Measurements from ENCODE around the gene AGR2. TPM values are rescaled to one million over a fixed set of nuclear protein-coding genes. Genes with fewer than 3 reads are reported as not detected.
"Not testable (repeated sequence)": the region's sequence is repeated elsewhere in the genome, so short reads cannot be mapped to it uniquely, and the experiment has no call there.

Gene AGR2
- total RNA-seq, 2 donors from 2014 or later = not detected

GRCh38 chr7:16778476-16778875 lies 26.3 kb downstream of the AGR2 start:
- Mint-ChIP-seq H3K27me3 (no peaks in the 10 kb centered on the region), H3K9me3 (no peaks in the 10 kb centered on the region), H3K4me3 (no peak overlapping the region), H3K27ac (no peak overlapping the region), H3K36me3 (no peaks in the 10 kb centered on the region), H3K4me1 (ENCODE audit: low read depth in 2 of 2) (no peaks in the 10 kb centered on the region)
- ATAC-seq = no peak
- DNase-seq (ENCODE audit: low spot score) = no peak

GRCh38 chr7:16776053-16776452 lies 28.7 kb downstream of the AGR2 start:
- no peaks in the 10 kb centered on the region for H3K4me1 Mint-ChIP-seq (ENCODE audit: low read depth in 2 of 2)
- no peak overlapping the region for H3K27ac Mint-ChIP-seq
- no peak overlapping the region for H3K4me3 Mint-ChIP-seq
- DNase-seq (ENCODE audit: low spot score) (no peak), ATAC-seq (no peak)
- H3K9me3 Mint-ChIP-seq = no peaks in the 10 kb centered on the region
- no peaks in the 10 kb centered on the region for H3K36me3 Mint-ChIP-seq
- H3K27me3 Mint-ChIP-seq = peaks cover 0 to 3% of the 10 kb centered on the region in 2 donors

- Mint-ChIP-seq H3K4me3 (no peak overlapping the region), H3K9me3 (no peaks in the 10 kb centered on the region), H3K27me3 (peaks cover 3 to 11% of the 10 kb centered on the region in 2 donors), H3K36me3 (no peaks in the 10 kb centered on the region), H3K4me1 (ENCODE audit: low read depth in 2 of 2) (no peaks in the 10 kb centered on the region), H3K27ac (no peak overlapping the region)
- no peak for ATAC-seq
- DNase-seq (ENCODE audit: low spot score) = no peak
Measured at GRCh38 chr7:16774986-16775385, 29.8 kb downstream of the AGR2 start.

DNA sequence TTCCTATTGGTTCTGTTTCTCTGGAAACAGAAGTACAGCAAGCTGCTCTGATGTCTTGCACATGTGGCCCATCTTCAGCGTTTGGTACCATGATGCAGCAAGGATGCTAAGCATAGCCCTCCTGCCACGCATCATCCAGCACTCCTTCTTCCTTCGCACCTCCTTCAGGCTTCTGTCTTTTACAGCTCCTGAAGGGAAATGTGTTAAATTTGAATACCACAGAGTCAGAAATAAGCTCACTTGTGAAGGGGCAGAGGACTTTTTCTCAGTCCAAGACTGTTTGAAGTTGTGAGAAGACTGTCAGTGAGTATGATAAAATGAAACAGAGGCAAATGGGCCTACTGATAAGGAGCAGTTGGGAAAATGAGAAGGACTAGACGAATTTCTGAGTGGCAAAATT lies 30.5 kb downstream of the AGR2 start:
- no peak overlapping the region for H3K27ac Mint-ChIP-seq
- no peaks in the 10 kb centered on the region for H3K36me3 Mint-ChIP-seq
- DNase-seq (ENCODE audit: low spot score) (no peak), ATAC-seq (no peak)
- H3K9me3 Mint-ChIP-seq = no peaks in the 10 kb centered on the region
- H3K4me1 Mint-ChIP-seq (ENCODE audit: low read depth in 2 of 2) = no peaks in the 10 kb centered on the region
- peaks cover 3 to 11% of the 10 kb centered on the region in 2 donors for H3K27me3 Mint-ChIP-seq
- no peak overlapping the region for H3K4me3 Mint-ChIP-seq

GRCh38 chr7:16773884-16774283 lies 30.9 kb downstream of the AGR2 start:
- Mint-ChIP-seq H3K27ac (no peak overlapping the region), H3K9me3 (no peaks in the 10 kb centered on the region), H3K4me1 (ENCODE audit: low read depth in 2 of 2) (no peaks in the 10 kb centered on the region), H3K36me3 (no peaks in the 10 kb centered on the region), H3K4me3 (no peak overlapping the region), H3K27me3 (peaks cover 3 to 11% of the 10 kb centered on the region in 2 donors)
- ATAC-seq = no peak
- DNase-seq (ENCODE audit: low spot score) = no peak

- no peak overlapping the region for H3K27ac Mint-ChIP-seq
- H3K9me3 Mint-ChIP-seq = no peaks in the 10 kb centered on the region
- ATAC-seq = no peak
- H3K4me1 Mint-ChIP-seq (ENCODE audit: low read depth in 2 of 2) = no peaks in the 10 kb centered on the region
- no peak overlapping the region for H3K4me3 Mint-ChIP-seq
- peaks cover 3 to 11% of the 10 kb centered on the region in 2 donors for H3K27me3 Mint-ChIP-seq
- no peak for DNase-seq (ENCODE audit: low spot score)
- no peaks in the 10 kb centered on the region for H3K36me3 Mint-ChIP-seq
Measured at GRCh38 chr7:16773326-16773725, 31.5 kb downstream of the AGR2 start.

DNA sequence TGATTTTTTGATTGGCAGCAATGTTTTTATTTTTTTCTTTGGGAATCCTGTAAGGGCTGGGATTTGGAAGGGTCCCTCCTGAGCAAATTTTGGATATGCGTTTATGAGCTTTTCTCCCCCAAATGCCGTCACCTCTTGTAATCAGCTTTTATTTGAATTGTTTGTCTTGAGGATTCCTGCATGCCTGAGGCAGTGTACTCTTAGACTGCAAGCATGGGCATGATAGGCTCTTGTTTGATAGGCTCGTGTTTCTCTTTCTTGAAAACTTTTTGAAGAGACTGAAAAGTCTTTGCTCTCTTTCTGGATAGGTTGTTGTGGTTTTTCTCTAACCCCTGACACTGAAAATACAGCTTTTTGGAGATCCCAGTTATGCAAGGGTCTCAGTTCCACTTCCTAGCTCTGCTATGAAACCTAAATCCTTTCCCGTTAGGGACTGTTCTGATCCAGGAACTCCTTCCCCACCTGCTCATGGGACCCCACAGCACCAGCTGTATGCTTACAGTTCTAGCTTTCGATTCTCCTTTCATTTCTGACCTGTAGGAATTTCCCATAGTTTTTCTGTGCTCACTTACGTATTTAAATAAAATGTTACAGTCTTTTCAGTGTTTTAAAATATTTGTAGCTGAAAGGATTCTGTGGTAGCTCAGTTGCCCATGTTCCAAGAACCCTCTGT lies 34.0 kb downstream of the AGR2 start:
- ATAC-seq = no peak
- no peaks in the 10 kb centered on the region for H3K4me1 Mint-ChIP-seq (ENCODE audit: low read depth in 2 of 2)
- no peak for DNase-seq (ENCODE audit: low spot score)
- H3K27ac Mint-ChIP-seq = no peak overlapping the region
- H3K36me3 Mint-ChIP-seq = no peaks in the 10 kb centered on the region
- H3K4me3 Mint-ChIP-seq = no peak overlapping the region
- H3K27me3 Mint-ChIP-seq = peaks cover 3 to 11% of the 10 kb centered on the region in 2 donors
- H3K9me3 Mint-ChIP-seq = no peaks in the 10 kb centered on the region

DNA sequence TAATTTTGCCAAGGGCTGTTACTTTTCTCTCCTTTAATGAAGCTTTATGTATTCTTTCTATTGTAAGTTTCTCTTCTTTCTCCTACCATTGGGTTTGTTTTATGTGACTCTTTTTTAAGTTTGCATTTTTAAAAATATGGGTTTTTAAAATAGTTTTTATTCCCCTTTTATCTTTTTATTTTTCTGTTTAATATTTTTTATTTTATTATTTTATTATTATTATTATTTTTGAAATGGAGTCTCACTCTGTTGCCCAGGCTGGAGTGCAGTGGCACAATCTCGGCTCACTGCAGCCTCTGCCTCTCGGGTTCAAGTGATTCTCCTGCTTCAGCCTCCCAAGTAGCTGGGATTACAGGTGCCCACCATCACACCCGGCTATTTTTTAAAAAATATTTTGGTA lies 34.8 kb downstream of the AGR2 start:
- peaks cover 3 to 11% of the 10 kb centered on the region in 2 donors for H3K27me3 Mint-ChIP-seq
- not testable (repeated sequence) for H3K27ac Mint-ChIP-seq; DNase-seq (ENCODE audit: low spot score); H3K9me3 Mint-ChIP-seq; ATAC-seq; H3K36me3 Mint-ChIP-seq; H3K4me1 Mint-ChIP-seq (ENCODE audit: low read depth in 2 of 2); H3K4me3 Mint-ChIP-seq

GRCh38 chr7:16765436-16765859 lies 39.4 kb downstream of the AGR2 start:
- Mint-ChIP-seq H3K27ac (no peak overlapping the region), H3K4me3 (no peak overlapping the region), H3K27me3 (peaks cover 1% of the 10 kb centered on the region in 2 donors), H3K9me3 (no peaks in the 10 kb centered on the region), H3K36me3 (no peaks in the 10 kb centered on the region), H3K4me1 (ENCODE audit: low read depth in 2 of 2) (no peaks in the 10 kb centered on the region)
- ATAC-seq (no peak), DNase-seq (ENCODE audit: low spot score) (no peak)

DNA sequence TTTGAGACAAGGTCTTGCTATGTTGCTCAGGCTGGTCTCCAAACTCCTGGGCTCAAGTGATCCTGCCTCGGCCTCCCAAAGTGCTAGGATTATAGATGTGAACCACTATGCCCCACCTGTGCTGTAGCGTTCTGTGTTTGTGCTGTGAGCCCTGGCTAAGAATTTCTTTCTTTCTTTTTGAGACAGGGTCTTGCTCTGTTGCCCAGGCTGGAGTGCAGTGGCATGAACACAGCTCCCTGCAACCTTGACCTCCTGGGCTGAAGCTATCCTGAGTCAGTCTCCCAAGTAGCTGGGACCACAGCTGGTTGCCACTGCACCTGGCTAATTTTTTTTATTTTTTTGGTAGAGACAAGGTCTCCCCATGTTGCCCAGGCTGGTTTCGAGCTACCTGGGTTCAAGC lies 39.9 kb downstream of the AGR2 start:
- Mint-ChIP-seq H3K4me1 (ENCODE audit: low read depth in 2 of 2) (peaks cover 0 to 3% of the 10 kb centered on the region in 2 donors), H3K27ac (no peak overlapping the region), H3K27me3 (no peaks in the 10 kb centered on the region), H3K4me3 (no peak overlapping the region), H3K36me3 (no peaks in the 10 kb centered on the region), H3K9me3 (no peaks in the 10 kb centered on the region)
- ATAC-seq = no peak
- DNase-seq (ENCODE audit: low spot score) = no peak

DNA sequence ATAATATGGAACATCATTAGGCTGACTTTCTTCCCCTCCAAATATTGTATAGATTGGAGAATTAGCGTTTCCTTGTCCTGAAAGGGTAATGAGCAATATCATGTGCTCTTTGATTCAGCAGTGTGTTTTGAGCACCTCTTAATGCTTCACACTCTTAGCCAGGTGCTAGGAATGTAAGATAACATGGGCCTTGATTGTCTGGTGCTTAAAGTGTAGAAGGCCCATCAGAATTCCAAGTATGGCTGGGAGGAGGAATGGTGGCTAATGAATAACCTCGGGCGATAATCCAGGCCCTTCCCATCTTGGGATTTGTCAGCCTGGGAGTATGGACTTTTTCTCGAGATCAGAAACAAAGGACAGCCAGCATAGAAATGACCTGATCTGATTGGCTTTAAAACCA lies 42.6 kb downstream of the AGR2 start:
- Mint-ChIP-seq H3K36me3 (no peaks in the 10 kb centered on the region), H3K4me1 (ENCODE audit: low read depth in 2 of 2) (peaks cover 0 to 12% of the 10 kb centered on the region in 2 donors), H3K9me3 (no peaks in the 10 kb centered on the region), H3K27ac (no peak overlapping the region), H3K4me3 (no peak overlapping the region), H3K27me3 (peaks cover 0 to under 1% of the 10 kb centered on the region in 2 donors)
- DNase-seq (ENCODE audit: low spot score) (no peak), ATAC-seq (no peak)

DNA sequence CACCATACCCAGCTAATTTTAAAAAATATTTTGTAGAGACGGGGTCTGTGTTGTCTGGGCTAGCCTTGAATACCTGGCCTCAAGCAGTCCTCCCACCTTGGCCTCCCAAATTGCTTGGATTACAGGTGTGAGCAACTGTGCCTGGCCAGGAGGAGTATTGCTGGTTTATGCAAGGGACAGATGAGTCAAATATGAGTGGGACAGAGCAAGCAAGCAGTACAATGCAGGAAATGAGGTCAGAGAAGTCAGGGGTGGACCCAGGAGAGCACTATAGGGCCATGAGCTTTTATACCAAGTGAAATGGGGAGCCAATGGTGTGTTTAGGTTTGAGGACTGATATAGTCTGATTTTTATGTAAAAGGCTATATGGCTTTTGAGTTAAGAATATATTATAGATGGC lies 45.0 kb downstream of the AGR2 start:
- no peaks in the 10 kb centered on the region for H3K9me3 Mint-ChIP-seq
- DNase-seq (ENCODE audit: low spot score) (no peak), ATAC-seq (peak; percentile 44 to 48)
- H3K4me3 Mint-ChIP-seq = no peak overlapping the region
- H3K4me1 Mint-ChIP-seq (ENCODE audit: low read depth in 2 of 2) = peaks cover 1 to 16% of the 10 kb centered on the region in 2 donors
- H3K27me3 Mint-ChIP-seq = peaks cover 6 to 9% of the 10 kb centered on the region in 2 donors
- H3K27ac Mint-ChIP-seq = no peak overlapping the region
- H3K36me3 Mint-ChIP-seq = no peaks in the 10 kb centered on the region

DNA sequence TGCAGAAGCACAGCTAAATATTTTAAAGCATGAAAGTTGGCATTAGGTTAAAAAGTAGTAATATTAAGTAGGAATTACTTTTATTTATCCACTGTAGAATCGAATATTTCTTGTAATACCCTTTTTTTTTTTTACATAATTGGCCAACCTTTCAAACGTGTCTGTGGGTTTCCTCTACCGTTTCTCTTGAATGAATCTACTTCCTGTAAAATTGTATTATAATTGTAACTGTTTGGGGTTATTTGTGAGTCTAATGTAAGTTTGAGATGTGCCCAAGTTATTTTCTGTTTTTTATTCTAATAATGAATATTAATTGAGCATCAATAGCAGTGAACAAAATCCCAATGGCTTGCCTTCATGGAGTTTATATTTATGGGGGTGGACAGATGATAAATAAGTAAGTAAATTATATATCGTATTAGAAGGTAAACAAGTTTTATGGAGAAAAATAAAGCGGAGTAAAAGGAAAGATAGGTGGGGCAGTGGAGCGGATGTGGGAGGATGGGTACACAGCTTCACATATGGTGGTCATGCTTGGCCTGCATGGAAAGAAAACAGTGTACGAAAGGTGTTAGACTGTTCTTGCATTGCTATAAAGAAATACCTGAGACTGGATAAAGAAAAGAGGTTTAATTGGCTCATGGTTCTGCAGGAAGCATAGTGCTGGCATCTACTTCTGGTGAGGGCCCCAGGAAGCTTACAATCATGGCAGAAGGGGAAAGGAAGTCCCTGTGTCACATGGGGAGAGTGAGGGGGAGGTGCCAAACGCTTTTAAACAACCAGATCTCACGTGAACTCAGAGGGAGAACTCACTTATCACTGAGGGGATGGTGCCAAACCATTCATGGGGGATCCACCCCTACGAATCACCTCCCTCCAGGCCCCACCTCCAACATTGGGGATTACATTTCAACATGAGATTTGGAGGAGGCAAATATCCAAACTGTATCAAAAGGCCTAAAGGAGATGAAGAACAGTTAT lies 45.9 kb downstream of the AGR2 start:
- Mint-ChIP-seq H3K27me3 (peaks cover 12 to 17% of the 10 kb centered on the region in 2 donors), H3K4me1 (ENCODE audit: low read depth in 2 of 2) (peaks cover 9 to 22% of the 10 kb centered on the region in 2 donors), H3K36me3 (no peaks in the 10 kb centered on the region), H3K4me3 (no peak overlapping the region), H3K27ac (peak overlapping the region in 1 of 2 donors; percentile 47), H3K9me3 (no peaks in the 10 kb centered on the region)
- ATAC-seq = no peak
- no peak for DNase-seq (ENCODE audit: low spot score)

GRCh38 chr7:16758036-16758435 lies 46.8 kb downstream of the AGR2 start:
- DNase-seq (ENCODE audit: low spot score) (no peak), ATAC-seq (no peak)
- Mint-ChIP-seq H3K4me1 (ENCODE audit: low read depth in 2 of 2) (peaks cover 13 to 26% of the 10 kb centered on the region in 2 donors), H3K27ac (no peak overlapping the region), H3K4me3 (no peak overlapping the region), H3K27me3 (peaks cover 14 to 20% of the 10 kb centered on the region in 2 donors), H3K36me3 (no peaks in the 10 kb centered on the region), H3K9me3 (no peaks in the 10 kb centered on the region)

Data from natural killer cell treated with Interleukin-12 subunit alpha and Interleukin-12 subunit beta and Interleukin-15 and Interleukin-18, amount 100 ng/mL, for 72 hours (primary cell).